ENCODE data around the gene THAP3. TPM values are rescaled to one million over a fixed set of nuclear protein-coding genes. Genes with fewer than 3 reads are reported as not detected.

THAP3 gene
- total RNA-seq = 22.4 and 36.2 TPM in 2 replicates

GRCh38 chr1:6624710-6625583 lies at the start of gene THAP3:
Gene THAP3, plus strand, starts transcription at chr1:6624868. Its CDS starts 351 bp downstream, at chr1:6625219.

GRCh38 chr1:6579374-6580118 lies 45.1 kb upstream of the THAP3 start, which contains the start of gene ZBTB48:
Gene ZBTB48, plus strand, starts transcription at chr1:6579994. Its CDS starts 616 bp downstream, at chr1:6580610.

GRCh38 chr1:6602669-6603237 lies 21.9 kb upstream of the THAP3 start, which contains the start of gene KLHL21:
Gene KLHL21, minus strand, starts transcription at chr1:6602869. Its CDS starts 52 bp downstream, at chr1:6602817.

GRCh38 chr1:6613361-6614018 lies 11.2 kb upstream of the THAP3 start, which contains the start of gene PHF13:
Gene PHF13, plus strand, starts transcription at chr1:6613731. Its CDS starts 336 bp downstream, at chr1:6614067.

Other genes with a start within 250 kb of the THAP3 start
- 36.4 and 66.1 TPM in 2 replicates for gene ACOT7, start 231.1 kb upstream of the THAP3 start, total RNA-seq
- 0.08 and 5.0 TPM in 2 replicates for gene HES2, start 204.9 kb upstream of the THAP3 start, total RNA-seq
- 0.13 TPM in 1 of 2 replicates, not detected in the other for gene ESPN, start 200.1 kb upstream of the THAP3 start, total RNA-seq
- gene TNFRSF25, start 158.7 kb upstream of the THAP3 start, total RNA-seq = 0.26 and 7.8 TPM in 2 replicates
- gene PLEKHG5, start 133.2 kb upstream of the THAP3 start, total RNA-seq = 5.3 and 15.7 TPM in 2 replicates
- gene NOL9, start 70.4 kb upstream of the THAP3 start, total RNA-seq = 13.2 and 18.0 TPM in 2 replicates
- gene TAS1R1, start 69.6 kb upstream of the THAP3 start, total RNA-seq = not detected in 2 replicates
- 9.6 and 16.4 TPM in 2 replicates for gene ZBTB48, start 44.9 kb upstream of the THAP3 start, total RNA-seq
- gene KLHL21, start 22.0 kb upstream of the THAP3 start, total RNA-seq = 32.7 and 35.9 TPM in 2 replicates
- gene PHF13, start 11.1 kb upstream of the THAP3 start, total RNA-seq = 12.4 and 19.4 TPM in 2 replicates
- 20.4 and 25.7 TPM in 2 replicates for gene DNAJC11, start 76.9 kb downstream of the THAP3 start, total RNA-seq
- 71.0 and 138 TPM in 2 replicates for gene CAMTA1, start 160.6 kb downstream of the THAP3 start, total RNA-seq

Measured in epithelial cell of alveolus of lung (primary cell).